HG03060 (cell line): ENCODE results near the gene KIF17.
"Not testable (repeated sequence)": the region's sequence is repeated elsewhere in the genome, so short reads cannot be mapped to it uniquely, and the experiment has no call there.

ENCODE experiments used
- ATAC-seq: cut with Tn5 transposase; IDR thresholded peaks from one replicate; pipeline ENCODE4 v1.9.1; 2021; ENCODE audit warnings: low read depth, moderate number of reproducible peaks; ENCODE audit not compliant: unreplicated experiment

Gene KIF17

DNA sequence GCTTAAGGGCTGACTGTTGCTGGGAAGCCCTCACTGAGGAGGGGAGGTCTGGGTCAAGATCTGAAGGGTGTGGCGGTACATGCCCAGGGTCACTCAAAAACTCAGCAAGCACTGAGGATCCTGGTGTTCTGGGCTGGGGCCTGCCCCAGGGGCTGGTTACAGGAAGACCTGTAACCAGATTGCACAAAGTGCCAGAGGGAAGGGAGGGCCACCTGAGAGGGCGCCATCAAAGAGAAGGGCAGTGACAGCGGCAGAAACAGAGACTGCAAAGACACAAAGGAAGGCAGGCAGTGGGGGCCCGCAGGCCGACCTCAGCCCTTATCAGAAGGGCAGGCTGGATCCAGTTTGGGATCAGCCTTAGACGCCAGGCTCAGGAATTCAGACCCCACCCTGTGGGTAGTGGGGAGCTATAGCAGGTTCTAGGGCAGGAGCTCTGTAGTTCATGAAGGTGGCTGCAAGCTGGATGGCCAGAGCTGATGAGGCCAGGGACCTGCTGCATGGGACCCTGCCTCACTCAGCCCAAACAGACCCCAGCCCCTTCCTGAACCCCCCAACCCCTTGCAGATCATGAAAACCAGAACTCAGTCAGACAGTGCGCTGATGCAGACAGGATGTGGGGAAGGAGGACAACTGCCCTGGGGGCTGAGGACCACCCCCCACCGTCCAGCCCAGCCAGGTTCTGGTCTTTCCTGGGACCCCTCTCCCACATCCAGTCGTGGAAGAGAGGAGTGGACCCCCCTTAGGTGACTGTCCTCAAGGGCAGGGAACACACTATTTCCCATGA lies 10.8 kb upstream of the KIF17 start:
- ATAC-seq = no peak

DNA sequence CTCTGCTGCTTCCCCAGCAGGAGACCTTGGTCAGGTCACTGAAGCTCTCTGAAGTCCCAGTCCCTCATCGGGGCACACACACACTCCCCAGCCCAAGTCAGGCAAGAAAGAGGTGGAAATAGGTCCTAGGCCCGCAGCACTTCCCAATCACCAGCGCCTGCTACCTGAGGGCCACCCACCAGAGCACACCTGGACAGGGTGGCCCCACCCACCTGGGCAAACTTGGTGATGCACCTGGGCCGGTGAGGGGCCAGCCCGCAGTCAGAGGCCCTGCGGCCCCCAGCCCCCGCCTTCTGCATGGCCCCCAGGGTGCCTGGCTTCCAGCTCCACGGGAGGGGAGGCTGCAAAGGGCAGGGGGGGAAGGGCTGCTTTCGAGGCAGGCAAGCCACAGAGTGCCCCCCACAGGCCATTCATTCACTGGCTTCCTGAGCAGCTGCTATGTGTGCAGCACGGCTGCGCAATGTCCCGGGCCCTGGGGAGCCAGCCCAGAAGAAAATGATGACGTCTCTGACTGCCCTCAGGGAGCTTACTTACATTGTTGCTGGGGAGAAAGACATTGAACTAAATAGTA lies 10.0 kb upstream of the KIF17 start:
- ATAC-seq = no peak

DNA sequence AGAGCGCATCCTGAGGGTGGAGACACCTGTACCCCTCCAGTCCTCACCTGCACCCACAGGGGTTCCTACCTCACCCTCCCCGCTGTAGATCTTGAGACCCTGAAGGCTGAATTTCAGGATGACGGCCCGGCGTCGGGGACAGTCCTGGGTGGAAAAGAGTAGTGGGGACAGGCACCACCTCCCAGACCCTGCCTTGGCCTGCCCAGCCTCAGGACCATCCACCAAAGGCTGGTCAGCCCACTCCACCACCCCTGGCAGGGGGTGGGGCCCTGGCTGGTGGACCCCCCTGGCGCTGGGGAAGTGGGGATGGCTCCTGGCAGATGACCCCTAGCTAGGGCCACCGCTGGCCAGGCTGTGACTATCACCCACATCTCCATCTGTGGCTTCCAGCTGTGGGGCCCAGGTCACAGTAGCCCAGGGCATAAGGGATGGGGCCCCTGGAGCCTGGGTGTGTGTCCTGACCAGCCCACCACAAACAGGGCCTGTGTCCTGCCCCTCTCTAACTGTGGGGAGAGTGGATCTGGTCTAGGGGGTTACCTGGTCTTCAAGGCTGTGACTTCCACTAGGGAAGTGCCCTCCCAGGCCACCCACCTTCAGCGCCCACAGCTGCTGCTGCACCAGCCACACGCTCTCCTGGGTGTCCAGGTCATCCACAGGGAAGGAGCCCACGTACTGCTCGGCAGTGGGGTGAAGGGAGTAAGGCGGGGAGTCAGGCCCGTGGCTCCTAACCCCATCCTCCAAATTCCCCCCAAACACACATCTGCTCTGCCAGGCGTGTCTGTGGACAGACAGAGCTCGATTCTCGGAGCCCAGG lies 9.3 kb upstream of the KIF17 start:
- ATAC-seq = no peak

DNA sequence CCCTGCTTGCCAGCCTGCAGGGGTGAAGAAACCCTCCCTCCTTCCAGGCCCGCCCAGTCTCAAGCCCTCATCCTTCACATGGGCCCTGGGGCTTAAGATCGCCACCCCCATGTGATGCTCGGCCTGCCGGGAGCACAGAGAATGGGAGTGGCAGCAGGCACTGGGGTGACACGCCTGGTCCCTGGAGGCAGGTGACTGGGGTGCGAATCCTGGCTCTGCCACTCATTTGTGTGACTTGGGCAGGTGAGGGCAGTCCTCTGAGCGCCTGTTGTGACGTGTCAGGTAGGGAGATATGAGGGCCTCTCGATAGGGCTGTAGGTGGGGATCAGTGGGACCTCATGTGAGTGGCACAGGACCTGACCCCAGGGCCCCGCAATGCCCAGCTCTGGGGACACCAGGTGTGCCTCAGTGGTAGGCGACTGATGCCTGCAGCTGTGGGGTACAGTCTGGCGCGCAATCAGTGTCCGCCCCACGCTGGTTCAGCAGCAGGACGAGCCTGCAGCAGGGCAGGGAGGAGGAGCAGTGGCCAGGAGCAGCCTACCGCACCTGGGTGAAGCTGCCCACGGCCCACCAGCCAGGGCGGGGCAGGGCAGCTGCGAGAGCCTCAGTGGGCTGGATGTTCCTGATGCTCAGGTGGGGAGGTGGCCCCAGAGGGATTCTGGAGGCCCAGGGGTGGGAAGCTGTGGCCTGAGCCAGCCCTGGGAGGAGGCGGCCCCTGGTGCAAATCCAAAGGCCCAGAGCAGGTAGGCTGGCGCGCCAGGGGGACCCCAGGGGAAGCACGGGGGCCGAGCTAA lies 8.5 kb upstream of the KIF17 start:
- ATAC-seq = no peak

DNA sequence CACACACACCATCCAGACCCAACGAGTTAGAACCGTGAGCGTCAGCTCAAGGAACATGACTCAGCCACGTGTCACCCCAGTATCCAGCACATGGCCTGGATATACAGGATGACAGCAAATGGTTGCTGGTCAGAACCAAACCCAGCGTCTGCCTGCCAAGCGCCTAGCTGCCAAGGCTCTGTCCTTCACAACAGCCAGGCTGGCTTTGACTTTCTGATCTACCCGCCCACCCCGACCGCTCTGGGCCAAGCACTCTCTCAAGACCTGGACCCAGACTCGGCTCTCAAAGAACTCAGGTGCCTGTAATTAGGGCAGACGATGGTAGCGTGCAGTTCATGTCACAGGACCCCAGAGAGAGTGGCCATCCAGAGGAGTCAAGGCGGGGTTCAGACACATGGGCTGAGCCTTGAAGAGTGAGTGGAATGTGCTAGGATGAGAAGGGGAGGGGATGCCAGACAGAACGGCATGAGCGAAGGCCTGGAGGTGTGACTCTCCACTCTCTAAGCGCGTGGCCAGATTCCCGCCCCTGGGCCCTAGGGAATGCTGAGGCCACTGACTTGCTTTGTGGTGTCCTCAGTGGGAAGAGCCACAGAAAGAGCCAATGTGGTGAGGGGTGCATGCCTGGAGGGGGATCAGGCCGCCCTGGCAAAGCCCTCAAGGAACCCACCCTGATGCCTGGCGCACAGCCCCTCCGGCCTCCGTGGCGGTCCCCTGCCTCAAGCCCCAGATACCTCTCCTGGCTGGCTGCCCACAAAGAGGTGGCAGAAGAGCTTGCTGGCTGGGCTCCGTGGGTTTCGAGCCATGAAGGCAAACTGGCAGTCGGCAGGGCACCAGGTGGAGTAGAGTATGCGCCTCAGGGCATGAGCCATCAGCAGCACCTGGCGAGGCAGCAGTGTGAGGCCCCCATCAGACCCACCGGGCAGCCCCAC lies 7.6 kb upstream of the KIF17 start:
- no peak for ATAC-seq

DNA sequence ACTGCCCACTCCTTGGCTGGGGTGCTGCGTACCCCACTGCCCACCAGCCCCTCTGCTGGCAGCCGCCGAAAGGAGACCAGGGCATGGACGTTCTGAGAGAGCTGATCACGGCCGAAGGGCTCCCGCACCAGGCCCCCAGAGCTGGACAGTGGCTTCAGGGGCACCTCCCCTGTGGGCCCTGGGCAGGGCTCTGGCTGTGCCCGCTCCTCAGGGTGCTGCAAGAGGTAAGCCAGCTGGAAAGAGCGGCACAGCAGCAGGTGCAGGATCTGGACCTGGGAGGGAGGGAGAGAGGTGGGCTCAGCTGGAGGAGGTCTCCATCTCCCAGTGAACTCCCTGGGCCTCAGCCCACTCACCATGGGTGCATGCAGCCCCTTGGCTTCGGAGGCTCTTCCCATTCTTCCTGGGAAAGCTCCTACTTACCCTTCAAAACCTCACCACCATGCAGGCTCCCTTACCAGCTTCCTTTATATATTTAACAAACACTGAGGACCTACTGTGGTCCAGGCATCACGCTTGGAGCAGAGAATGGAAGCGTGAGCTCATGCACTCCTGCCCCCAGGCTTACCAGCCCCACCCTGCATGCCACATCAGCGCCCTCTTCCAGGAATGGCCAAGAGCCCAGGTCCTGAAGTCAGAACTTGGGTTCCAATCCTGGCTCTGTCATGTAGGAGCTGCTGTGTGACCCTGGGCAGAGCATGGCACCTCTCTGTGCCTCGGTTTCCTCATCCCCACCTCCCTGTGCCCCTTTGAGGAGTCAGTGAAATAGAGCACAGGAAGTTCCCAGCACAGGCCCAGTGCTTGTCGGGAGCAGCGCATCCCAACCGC lies 6.8 kb upstream of the KIF17 start:
- no peak for ATAC-seq

GRCh38 chr1:20723537-20724363 lies 5.9 kb upstream of the KIF17 start:
- no peak for ATAC-seq

GRCh38 chr1:20723159-20723536 lies 5.3 kb upstream of the KIF17 start:
- ATAC-seq = no peak

- no peak for ATAC-seq
Observed at GRCh38 chr1:20721117-20722061, 3.6 kb upstream of the KIF17 start.

DNA sequence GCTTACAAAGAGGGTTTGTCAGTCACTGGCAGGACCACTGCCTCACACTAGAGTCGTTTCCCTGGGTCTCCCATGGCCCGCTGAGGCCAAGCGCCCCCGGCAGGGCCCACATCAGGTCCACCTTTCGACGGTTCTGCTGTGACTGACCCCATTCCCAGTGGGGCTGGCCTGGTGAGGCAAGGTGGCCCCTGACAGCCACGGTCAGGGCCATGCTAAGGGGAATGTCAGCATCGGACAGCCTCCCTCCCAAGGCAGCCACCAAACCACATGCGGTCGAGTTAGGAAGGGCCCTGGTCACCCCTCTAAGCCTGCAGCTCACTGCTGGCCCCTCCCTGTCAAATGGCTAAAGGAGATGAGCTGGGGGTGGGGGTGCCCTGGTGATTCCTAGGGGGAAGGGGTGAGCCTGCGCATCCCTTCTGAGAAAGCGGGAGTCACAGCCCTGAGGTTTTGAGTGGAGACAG lies 2.9 kb upstream of the KIF17 start:
- ATAC-seq = no peak

GRCh38 chr1:20719871-20720620 lies 2.2 kb upstream of the KIF17 start:
- ATAC-seq = no peak

GRCh38 chr1:20719261-20719660 lies 1.5 kb upstream of the KIF17 start:
- ATAC-seq = no peak

DNA sequence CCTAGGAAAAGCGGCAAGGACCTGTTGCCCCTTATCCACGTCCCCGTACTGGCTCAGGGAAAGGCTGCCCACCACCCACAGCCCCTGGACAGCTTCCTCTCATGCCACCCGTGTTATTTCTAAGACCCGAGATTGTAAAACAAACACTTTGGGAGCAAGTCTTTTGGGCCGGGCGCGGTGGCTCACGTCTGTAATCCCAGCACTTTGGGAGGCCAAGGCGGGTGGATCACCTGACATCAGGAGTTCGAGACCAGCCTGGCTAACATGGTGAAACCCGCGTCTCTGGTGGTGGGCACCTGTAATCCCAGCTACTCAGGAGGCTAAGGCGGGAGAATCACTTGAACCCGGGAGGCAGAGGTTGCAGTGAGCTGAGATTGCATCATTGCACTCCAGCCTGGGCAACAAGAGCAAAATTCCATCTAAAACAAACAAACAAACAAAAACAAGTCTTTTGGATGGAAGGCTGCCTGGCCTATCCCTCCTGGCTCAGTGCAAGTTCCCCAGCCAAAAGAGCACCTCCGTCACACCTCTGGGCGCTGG lies 606 bp upstream of the KIF17 start:
- ATAC-seq = not testable (repeated sequence)

DNA sequence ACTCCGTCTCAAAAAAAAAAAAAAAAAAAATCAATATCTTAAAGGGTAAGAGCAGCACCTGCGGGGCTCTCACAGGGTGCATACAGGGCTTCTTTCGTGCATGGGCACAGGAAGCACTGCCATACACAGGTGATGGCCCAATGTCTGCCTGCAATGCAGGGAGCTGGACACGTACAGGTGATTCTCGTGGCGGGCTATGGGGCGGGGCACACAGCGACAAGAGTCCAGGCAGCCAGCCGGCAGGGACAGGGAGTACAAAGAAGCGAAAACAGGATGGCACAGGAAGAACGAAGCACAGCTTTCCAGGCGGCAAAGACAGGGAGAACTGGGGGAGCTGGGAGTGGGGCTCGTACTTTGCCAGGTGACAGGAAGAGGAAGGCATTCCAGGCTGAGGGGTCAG lies 1.6 kb downstream of the KIF17 start:
- ATAC-seq = no peak

GRCh38 chr1:20715406-20715805 lies 2.4 kb downstream of the KIF17 start:
- ATAC-seq = no peak

GRCh38 chr1:20713440-20713839 lies 4.4 kb downstream of the KIF17 start:
- no peak for ATAC-seq
